ENCODE results near the gene PTCSC3.
A peak's percentile ranks its signal among the peaks of the same experiment; 100 is the strongest.

Gene PTCSC3

GRCh38 chr14:36174767-36175424, 1.6 kb downstream of the PTCSC3 start:
- Histone ChIP-seq H3K4me3 (replicated peaks; ENCODE audit: insufficient read depth, low read length) (no peak overlapping the region), H3K27ac (replicated peaks) (no peak overlapping the region), H3K27me3 (ENCODE audit: insufficient read depth, poor library complexity, severe bottlenecking) (no peaks in the 10 kb centered on the region)
- peak in 1 of 2 experiments; percentile 15 for DNase-seq (ENCODE audit: low read depth in 1 of 2, low spot score in 1 of 2)
- TF ChIP-seq, protein P1, sequence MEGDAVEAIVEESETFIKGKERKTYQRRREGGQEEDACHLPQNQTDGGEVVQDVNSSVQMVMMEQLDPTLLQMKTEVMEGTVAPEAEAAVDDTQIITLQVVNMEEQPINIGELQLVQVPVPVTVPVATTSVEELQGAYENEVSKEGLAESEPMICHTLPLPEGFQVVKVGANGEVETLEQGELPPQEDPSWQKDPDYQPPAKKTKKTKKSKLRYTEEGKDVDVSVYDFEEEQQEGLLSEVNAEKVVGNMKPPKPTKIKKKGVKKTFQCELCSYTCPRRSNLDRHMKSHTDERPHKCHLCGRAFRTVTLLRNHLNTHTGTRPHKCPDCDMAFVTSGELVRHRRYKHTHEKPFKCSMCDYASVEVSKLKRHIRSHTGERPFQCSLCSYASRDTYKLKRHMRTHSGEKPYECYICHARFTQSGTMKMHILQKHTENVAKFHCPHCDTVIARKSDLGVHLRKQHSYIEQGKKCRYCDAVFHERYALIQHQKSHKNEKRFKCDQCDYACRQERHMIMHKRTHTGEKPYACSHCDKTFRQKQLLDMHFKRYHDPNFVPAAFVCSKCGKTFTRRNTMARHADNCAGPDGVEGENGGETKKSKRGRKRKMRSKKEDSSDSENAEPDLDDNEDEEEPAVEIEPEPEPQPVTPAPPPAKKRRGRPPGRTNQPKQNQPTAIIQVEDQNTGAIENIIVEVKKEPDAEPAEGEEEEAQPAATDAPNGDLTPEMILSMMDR (IDR thresholded peaks at IDR 0.05; ENCODE audit: insufficient read depth, low read length) = no peak
- TF ChIP-seq SPI1 (IDR thresholded peaks at IDR 0.05; ENCODE audit: borderline replicate concordance, low read depth) = peak; percentile 40; the same call in 1 of the 2 replicates

GRCh38 chr14:36173161-36173560, 3.4 kb downstream of the PTCSC3 start:
- Histone ChIP-seq H3K4me3 (replicated peaks; ENCODE audit: insufficient read depth, low read length) (no peak overlapping the region), H3K27ac (replicated peaks) (no peak overlapping the region), H3K27me3 (ENCODE audit: insufficient read depth, poor library complexity, severe bottlenecking) (no peaks in the 10 kb centered on the region)
- TF ChIP-seq GABPA (IDR thresholded peaks at IDR 0.05; ENCODE audit: low read depth) = no peak
- no peak for TF ChIP-seq REST (IDR thresholded peaks at IDR 0.05; ENCODE audit: insufficient replicate concordance, low read depth)
- TF ChIP-seq SPI1 (IDR thresholded peaks at IDR 0.05; ENCODE audit: borderline replicate concordance, low read depth) = no peak
- DNase-seq (ENCODE audit: low read depth in 1 of 2, low spot score in 1 of 2) = no peak

DNA sequence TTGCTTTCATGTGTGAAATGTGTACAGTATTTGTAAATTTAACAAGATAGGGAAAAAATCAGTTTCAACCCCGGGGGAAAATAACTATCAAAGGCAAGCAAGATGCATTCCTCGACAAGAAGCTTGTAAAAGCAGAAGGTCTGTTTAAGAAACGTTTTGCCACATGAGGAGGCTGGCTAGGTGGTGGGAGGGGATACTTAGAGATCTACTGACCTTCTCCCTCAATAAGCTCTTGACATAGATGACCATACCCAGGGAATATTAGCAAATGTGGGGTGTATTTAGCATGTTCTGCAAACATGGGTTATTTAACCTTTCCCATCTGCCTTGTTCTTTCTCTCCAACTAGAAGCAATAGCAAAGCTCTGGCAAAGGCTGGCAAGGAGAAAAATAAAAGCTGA, 4.9 kb downstream of the PTCSC3 start:
- H3K27me3 ChIP-seq (ENCODE audit: insufficient read depth, poor library complexity, severe bottlenecking) = no peaks in the 10 kb centered on the region
- no peak overlapping the region for H3K4me3 ChIP-seq (replicated peaks; ENCODE audit: insufficient read depth, low read length)
- DNase-seq (ENCODE audit: low read depth in 1 of 2, low spot score in 1 of 2) = no peak
- no peak overlapping the region for H3K27ac ChIP-seq (replicated peaks)
- TF ChIP-seq REST (IDR thresholded peaks at IDR 0.05; ENCODE audit: insufficient replicate concordance, low read depth) = no peak
- no peak for TF ChIP-seq POLR2AphosphoS5 (IDR thresholded peaks at IDR 0.05; ENCODE audit: low read depth)
- no peak for TF ChIP-seq GABPA (IDR thresholded peaks at IDR 0.05; ENCODE audit: low read depth)
- TF ChIP-seq, protein P1 (IDR thresholded peaks at IDR 0.05; ENCODE audit: insufficient read depth, low read length) = no peak
- TF ChIP-seq SPI1 (IDR thresholded peaks at IDR 0.05; ENCODE audit: borderline replicate concordance, low read depth) = no peak

DNA sequence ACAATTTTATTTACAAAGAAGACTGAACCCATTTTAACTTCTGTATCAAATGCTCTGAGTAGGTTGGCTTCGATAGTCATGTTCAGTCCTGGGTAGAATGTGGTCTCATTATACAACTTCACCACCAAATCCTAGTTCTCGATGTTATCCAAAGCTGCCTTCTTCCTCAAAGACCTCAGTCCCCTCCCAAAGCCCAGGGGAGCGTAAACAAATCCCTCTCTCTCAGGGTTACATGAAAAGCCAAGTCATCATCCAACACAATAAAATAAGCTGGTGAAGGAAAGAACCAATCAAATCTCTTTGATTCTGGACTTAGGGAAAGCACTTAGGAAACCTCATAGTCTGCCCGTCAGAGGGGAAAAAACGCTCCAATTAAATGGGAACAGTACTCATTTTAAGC, 9.1 kb downstream of the PTCSC3 start:
- DNase-seq (ENCODE audit: low read depth in 1 of 2, low spot score in 1 of 2) = no peak
- Histone ChIP-seq H3K27ac (replicated peaks) (no peak overlapping the region), H3K27me3 (ENCODE audit: insufficient read depth, poor library complexity, severe bottlenecking) (no peaks in the 10 kb centered on the region), H3K4me3 (replicated peaks; ENCODE audit: insufficient read depth, low read length) (no peak overlapping the region)
- no peak for TF ChIP-seq GABPA (IDR thresholded peaks at IDR 0.05; ENCODE audit: low read depth)
- TF ChIP-seq SPI1 (IDR thresholded peaks at IDR 0.05; ENCODE audit: borderline replicate concordance, low read depth) = no peak
- no peak for TF ChIP-seq POLR2AphosphoS5 (IDR thresholded peaks at IDR 0.05; ENCODE audit: low read depth)
- TF ChIP-seq, protein P1 (IDR thresholded peaks at IDR 0.05; ENCODE audit: insufficient read depth, low read length) = no peak

Data from HL-60 (cell line).